ENCODE measurements around the gene PMAIP1. TPM values are rescaled to one million over a fixed set of nuclear protein-coding genes. Genes with fewer than 3 reads are reported as not detected.

PMAIP1 gene
- total and polyA plus RNA-seq, 2 donors from 2014 or later, result 0.71 to 2.8 TPM

- H3K9ac ChIP-seq (ENCODE audit: low read length in 3 of 3), result no peak overlapping the region
- FAIRE-seq (no peak), DNase-seq (no peak)
- no peak overlapping the region for H3K27ac ChIP-seq (ENCODE audit: low read depth in 2 of 2, low read length in 2 of 2)
- H3K4me1 ChIP-seq (ENCODE audit: control insufficient read depth in 2 of 3, insufficient read depth in 2 of 3, low read depth in 1 of 3, low read length in 3 of 3), result no peaks in the 10 kb centered on the region
- H3K4me3 ChIP-seq (ENCODE audit: low read length in 3 of 3), result no peak overlapping the region
- no peaks in the 10 kb centered on the region for H3K9me3 ChIP-seq (ENCODE audit: control insufficient read depth in 2 of 3, insufficient read depth in 1 of 3, low read length in 3 of 3)
- intact Hi-C loops (cut with DNase I), result no loop called here
- TF ChIP-seq CTCF (IDR thresholded peaks at IDR 0.05; ENCODE audit: borderline replicate concordance, extremely low read depth, insufficient read depth), result no peak
- H3K27me3 ChIP-seq (ENCODE audit: control insufficient read depth, insufficient read depth, low read length), result no peaks in the 10 kb centered on the region
- no peaks in the 10 kb centered on the region for H3K36me3 ChIP-seq (ENCODE audit: control insufficient read depth in 2 of 3, insufficient read depth in 3 of 3, low read length in 3 of 3)
Measured at GRCh38 chr18:59952283-59953007, 52.6 kb downstream of the PMAIP1 start.

Other genes with a start within 250 kb of the PMAIP1 start
- gene CCBE1, start 202.6 kb upstream of the PMAIP1 start, total RNA-seq, result 2.2 TPM
- 1.8 TPM for gene CCBE1, start 202.6 kb upstream of the PMAIP1 start, polyA plus RNA-seq (ENCODE audit: insufficient read depth, low read depth, low replicate concordance)